Measurements from ENCODE around the gene VILL. TPM values are rescaled to one million over a fixed set of nuclear protein-coding genes. Genes with fewer than 3 reads are reported as not detected.

The VILL gene
- total RNA-seq, 1 experiment from 2014 or later, result 1.2 TPM

DNA sequence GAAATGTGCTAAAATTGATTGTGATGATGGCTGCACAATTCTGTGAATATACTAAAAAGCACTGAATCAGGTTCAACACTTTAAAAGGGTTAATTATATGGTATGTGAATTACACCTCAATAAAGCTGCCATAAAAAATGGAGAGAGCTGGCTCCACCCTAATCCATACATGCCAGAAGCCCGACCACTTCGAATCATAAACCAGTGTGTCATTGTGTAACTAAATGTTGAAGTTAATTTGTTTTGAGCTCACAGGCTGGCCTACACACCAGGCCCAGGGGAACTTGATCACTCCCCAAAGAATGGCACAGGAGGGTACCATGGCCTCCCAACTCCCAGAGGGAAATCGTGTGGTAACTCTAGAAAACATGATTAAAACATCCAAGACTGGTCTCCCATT, 24.9 kb downstream of the VILL start:
- ATAC-seq, result no peak
- TF ChIP-seq FOSL1 (IDR thresholded peaks at IDR 0.05; ENCODE audit: low read depth), result no peak
- no peak for TF ChIP-seq CBX3 (IDR thresholded peaks at IDR 0.05; ENCODE audit: low read depth)
- TF ChIP-seq, protein P1, sequence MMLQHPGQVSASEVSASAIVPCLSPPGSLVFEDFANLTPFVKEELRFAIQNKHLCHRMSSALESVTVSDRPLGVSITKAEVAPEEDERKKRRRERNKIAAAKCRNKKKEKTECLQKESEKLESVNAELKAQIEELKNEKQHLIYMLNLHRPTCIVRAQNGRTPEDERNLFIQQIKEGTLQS (IDR thresholded peaks at IDR 0.05), result no peak
- no peak for TF ChIP-seq JUND (IDR thresholded peaks at IDR 0.05)
- no peak for TF ChIP-seq EZH2 (IDR thresholded peaks at IDR 0.05)
- TF ChIP-seq ZNF274 (IDR thresholded peaks at IDR 0.05; ENCODE audit: low read depth, low read length), result no peak
- TF ChIP-seq CEBPB (IDR thresholded peaks at IDR 0.05; ENCODE audit: low read depth), result no peak
- no peak for TF ChIP-seq EZH2phosphoT487 (IDR thresholded peaks at IDR 0.05; ENCODE audit: borderline replicate concordance)
- no peak for TF ChIP-seq YY1 (IDR thresholded peaks at IDR 0.05; ENCODE audit: extremely low read depth, insufficient replicate concordance, low read depth, low read length)
- TF ChIP-seq ELF1 (IDR thresholded peaks at IDR 0.05; ENCODE audit: borderline replicate concordance, low read depth), result no peak
- no peak for TF ChIP-seq SRF (IDR thresholded peaks at IDR 0.05; ENCODE audit: low read depth)
- no peak for TF ChIP-seq ZFX (IDR thresholded peaks at IDR 0.05)
- TF ChIP-seq, protein P2, sequence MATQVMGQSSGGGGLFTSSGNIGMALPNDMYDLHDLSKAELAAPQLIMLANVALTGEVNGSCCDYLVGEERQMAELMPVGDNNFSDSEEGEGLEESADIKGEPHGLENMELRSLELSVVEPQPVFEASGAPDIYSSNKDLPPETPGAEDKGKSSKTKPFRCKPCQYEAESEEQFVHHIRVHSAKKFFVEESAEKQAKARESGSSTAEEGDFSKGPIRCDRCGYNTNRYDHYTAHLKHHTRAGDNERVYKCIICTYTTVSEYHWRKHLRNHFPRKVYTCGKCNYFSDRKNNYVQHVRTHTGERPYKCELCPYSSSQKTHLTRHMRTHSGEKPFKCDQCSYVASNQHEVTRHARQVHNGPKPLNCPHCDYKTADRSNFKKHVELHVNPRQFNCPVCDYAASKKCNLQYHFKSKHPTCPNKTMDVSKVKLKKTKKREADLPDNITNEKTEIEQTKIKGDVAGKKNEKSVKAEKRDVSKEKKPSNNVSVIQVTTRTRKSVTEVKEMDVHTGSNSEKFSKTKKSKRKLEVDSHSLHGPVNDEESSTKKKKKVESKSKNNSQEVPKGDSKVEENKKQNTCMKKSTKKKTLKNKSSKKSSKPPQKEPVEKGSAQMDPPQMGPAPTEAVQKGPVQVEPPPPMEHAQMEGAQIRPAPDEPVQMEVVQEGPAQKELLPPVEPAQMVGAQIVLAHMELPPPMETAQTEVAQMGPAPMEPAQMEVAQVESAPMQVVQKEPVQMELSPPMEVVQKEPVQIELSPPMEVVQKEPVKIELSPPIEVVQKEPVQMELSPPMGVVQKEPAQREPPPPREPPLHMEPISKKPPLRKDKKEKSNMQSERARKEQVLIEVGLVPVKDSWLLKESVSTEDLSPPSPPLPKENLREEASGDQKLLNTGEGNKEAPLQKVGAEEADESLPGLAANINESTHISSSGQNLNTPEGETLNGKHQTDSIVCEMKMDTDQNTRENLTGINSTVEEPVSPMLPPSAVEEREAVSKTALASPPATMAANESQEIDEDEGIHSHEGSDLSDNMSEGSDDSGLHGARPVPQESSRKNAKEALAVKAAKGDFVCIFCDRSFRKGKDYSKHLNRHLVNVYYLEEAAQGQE (IDR thresholded peaks at IDR 0.05; ENCODE audit: low read depth), result no peak
- TF ChIP-seq, protein P3, sequence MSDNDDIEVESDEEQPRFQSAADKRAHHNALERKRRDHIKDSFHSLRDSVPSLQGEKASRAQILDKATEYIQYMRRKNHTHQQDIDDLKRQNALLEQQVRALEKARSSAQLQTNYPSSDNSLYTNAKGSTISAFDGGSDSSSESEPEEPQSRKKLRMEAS (IDR thresholded peaks at IDR 0.05), result no peak
- TF ChIP-seq, protein P4, sequence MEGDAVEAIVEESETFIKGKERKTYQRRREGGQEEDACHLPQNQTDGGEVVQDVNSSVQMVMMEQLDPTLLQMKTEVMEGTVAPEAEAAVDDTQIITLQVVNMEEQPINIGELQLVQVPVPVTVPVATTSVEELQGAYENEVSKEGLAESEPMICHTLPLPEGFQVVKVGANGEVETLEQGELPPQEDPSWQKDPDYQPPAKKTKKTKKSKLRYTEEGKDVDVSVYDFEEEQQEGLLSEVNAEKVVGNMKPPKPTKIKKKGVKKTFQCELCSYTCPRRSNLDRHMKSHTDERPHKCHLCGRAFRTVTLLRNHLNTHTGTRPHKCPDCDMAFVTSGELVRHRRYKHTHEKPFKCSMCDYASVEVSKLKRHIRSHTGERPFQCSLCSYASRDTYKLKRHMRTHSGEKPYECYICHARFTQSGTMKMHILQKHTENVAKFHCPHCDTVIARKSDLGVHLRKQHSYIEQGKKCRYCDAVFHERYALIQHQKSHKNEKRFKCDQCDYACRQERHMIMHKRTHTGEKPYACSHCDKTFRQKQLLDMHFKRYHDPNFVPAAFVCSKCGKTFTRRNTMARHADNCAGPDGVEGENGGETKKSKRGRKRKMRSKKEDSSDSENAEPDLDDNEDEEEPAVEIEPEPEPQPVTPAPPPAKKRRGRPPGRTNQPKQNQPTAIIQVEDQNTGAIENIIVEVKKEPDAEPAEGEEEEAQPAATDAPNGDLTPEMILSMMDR (IDR thresholded peaks at IDR 0.05 in 2 of 3, conservative IDR thresholded peaks at IDR 0.05 in 1 of 3; ENCODE audit: borderline replicate concordance in 1 of 3, insufficient read depth in 1 of 3, low read depth in 2 of 3, low read length in 2 of 3), result no peak
- TF ChIP-seq POLR2A (IDR thresholded peaks at IDR 0.05; ENCODE audit: borderline replicate concordance, extremely low read depth, insufficient read depth, insufficient read length), result no peak
- TF ChIP-seq EGR1 (IDR thresholded peaks at IDR 0.05; ENCODE audit: low read depth), result no peak
- TF ChIP-seq, protein P5, sequence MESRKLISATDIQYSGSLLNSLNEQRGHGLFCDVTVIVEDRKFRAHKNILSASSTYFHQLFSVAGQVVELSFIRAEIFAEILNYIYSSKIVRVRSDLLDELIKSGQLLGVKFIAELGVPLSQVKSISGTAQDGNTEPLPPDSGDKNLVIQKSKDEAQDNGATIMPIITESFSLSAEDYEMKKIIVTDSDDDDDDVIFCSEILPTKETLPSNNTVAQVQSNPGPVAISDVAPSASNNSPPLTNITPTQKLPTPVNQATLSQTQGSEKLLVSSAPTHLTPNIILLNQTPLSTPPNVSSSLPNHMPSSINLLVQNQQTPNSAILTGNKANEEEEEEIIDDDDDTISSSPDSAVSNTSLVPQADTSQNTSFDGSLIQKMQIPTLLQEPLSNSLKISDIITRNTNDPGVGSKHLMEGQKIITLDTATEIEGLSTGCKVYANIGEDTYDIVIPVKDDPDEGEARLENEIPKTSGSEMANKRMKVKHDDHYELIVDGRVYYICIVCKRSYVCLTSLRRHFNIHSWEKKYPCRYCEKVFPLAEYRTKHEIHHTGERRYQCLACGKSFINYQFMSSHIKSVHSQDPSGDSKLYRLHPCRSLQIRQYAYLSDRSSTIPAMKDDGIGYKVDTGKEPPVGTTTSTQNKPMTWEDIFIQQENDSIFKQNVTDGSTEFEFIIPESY (IDR thresholded peaks at IDR 0.05; ENCODE audit: extremely low read depth, insufficient replicate concordance, low read length), result no peak
- TF ChIP-seq SP1 (IDR thresholded peaks at IDR 0.05; ENCODE audit: low read depth), result no peak
- no peak overlapping the region for H3K27ac ChIP-seq (ENCODE audit: low read depth, low read length)
- POLR2A ChIA-PET, result no interaction called here
- CTCF ChIA-PET, result no interaction called here
- DNase-seq (ENCODE audit: low read depth, low spot score), result no peak
- H4K20me1 ChIP-seq (ENCODE audit: insufficient read depth), result no peaks in the 10 kb centered on the region
- no peaks in the 10 kb centered on the region for H3K4me1 ChIP-seq (ENCODE audit: control insufficient read depth in 1 of 2, insufficient read depth in 2 of 2, low read length in 2 of 2)
- intact Hi-C loops (cut with micrococcal nuclease), result no loop called here
- RAD21 ChIA-PET (ENCODE audit: low non-redundant PET in 1 of 2, low total read pairs in 2 of 2, uncharacterized antibody in 2 of 2, unreplicated experiment in 2 of 2), result no interaction called here
- H2AFZ ChIP-seq (ENCODE audit: low read depth, low read length, poor library complexity, severe bottlenecking), result no peak overlapping the region
- H3K4me3 ChIP-seq (replicated peaks in 1 of 2; ENCODE audit: low read depth in 1 of 2, low read length in 2 of 2), result no peak overlapping the region
- H3K36me3 ChIP-seq (ENCODE audit: control insufficient read depth in 1 of 2, insufficient read depth in 2 of 2, low read length in 2 of 2), result peaks cover 0 to 7% of the 10 kb centered on the region in 2 experiments; a peak in 2 of 4 replicates
- no peaks in the 10 kb centered on the region for H3K79me2 ChIP-seq (ENCODE audit: insufficient read depth, low read length)
- H3K9ac ChIP-seq (ENCODE audit: low read length), result no peak overlapping the region
- no peak overlapping the region for H3K4me2 ChIP-seq (ENCODE audit: low read length)
- no peaks in the 10 kb centered on the region for H3K9me2 ChIP-seq (ENCODE audit: insufficient read depth)
- H3K27me3 ChIP-seq (ENCODE audit: insufficient read depth, low read length), result no peaks in the 10 kb centered on the region
- no peaks in the 10 kb centered on the region; a peak in 1 of 4 replicates for H3K9me3 ChIP-seq (ENCODE audit: control insufficient read depth in 1 of 2, insufficient read depth in 1 of 2, low read depth in 1 of 2, low read length in 2 of 2)
- no TSS peak for BruUV-seq (replicated peaks)
